HepG2 (cell line): ENCODE measurements around the gene RPL35. TPM values are rescaled to one million over a fixed set of nuclear protein-coding genes. Genes with fewer than 3 reads are reported as not detected.

Experiments used
- BHLHE40 ChIP-seq: IDR thresholded peaks from 2 replicates; pipeline ENCODE4 v1.6.1; 2011; ENCODE audit warnings: low read length, improper control_type of control experiment
- CHD2 ChIP-seq: IDR thresholded peaks from 2 replicates; pipeline ENCODE4 v1.6.1; 2011; ENCODE audit warnings: low read depth, low read length, improper control_type of control experiment
- HMG20A ChIP-seq: IDR thresholded peaks from 2 replicates; pipeline ENCODE4 v1.6.1; 2016; ENCODE audit warnings: borderline replicate concordance
- HMG20B ChIP-seq: conservative IDR thresholded peaks from 2 replicates; pipeline ENCODE4 v1.6.1; 2016; ENCODE audit warnings: missing genetic modification reagents, missing compliant biosample characterization
- KAT2B ChIP-seq: fragments of 150-350 bp; IDR thresholded peaks from 2 replicates; pipeline ENCODE4 v1.6.1; 2014; ENCODE audit warnings: low read depth, low read length, borderline replicate concordance
- KDM3A ChIP-seq: IDR thresholded peaks from 2 replicates; pipeline ENCODE4 v1.6.1; 2018; ENCODE audit warnings: low read depth, missing compliant biosample characterization
- LCORL ChIP-seq, 2 experiments: fragments of 450-650 bp in 1 of 2; sonication (generic) in 1 of 2; formaldehyde crosslinking in 1 of 2; IDR thresholded peaks; 2 replicates each; pipeline versions ENCODE4 v1.5.0 to v1.6.1; 2017 to 2020; ENCODE audit warnings: antibody characterized with exemption in 1 of 2, missing genetic modification reagents in 1 of 2
- NCOA1 ChIP-seq: sonication (generic); formaldehyde crosslinking; IDR thresholded peaks from 2 replicates; pipeline ENCODE4 v1.9.0; 2021; ENCODE audit warnings: missing genetic modification reagents
- PHB2 ChIP-seq: fragments of 450-650 bp; IDR thresholded peaks from 2 replicates; pipeline ENCODE4 v1.6.1; 2018; ENCODE audit not compliant: partially characterized antibody
- PLRG1 ChIP-seq: fragments of 450-650 bp; conservative IDR thresholded peaks from 2 replicates; pipeline ENCODE4 v1.6.1; 2016
- POLR2AphosphoS5 ChIP-seq: IDR thresholded peaks from 2 replicates; pipeline ENCODE4 v1.6.1; 2012; ENCODE audit warnings: low read depth, low read length
- SRY ChIP-seq: sonication (generic); formaldehyde crosslinking; IDR thresholded peaks from 2 replicates; pipeline ENCODE4 v1.8.0; 2022; ENCODE audit warnings: mild to moderate bottlenecking, missing genetic modification reagents
- SSRP1 ChIP-seq: IDR thresholded peaks from 2 replicates; pipeline ENCODE4 v1.6.1; 2016; ENCODE audit warnings: control low read depth
- TAF1 ChIP-seq: sonication (generic); formaldehyde crosslinking; IDR thresholded peaks from 2 replicates; pipeline ENCODE4 v1.4.0; 2020; ENCODE audit warnings: missing genetic modification reagents
- TEAD2 ChIP-seq: sonication (generic); formaldehyde crosslinking; IDR thresholded peaks from 2 replicates; pipeline ENCODE4 v1.9.0; 2021; ENCODE audit warnings: missing genetic modification reagents
- ZKSCAN8 ChIP-seq: IDR thresholded peaks from 2 replicates; pipeline ENCODE4 v1.6.1; 2016; ENCODE audit warnings: borderline replicate concordance, missing genetic modification reagents, missing compliant biosample characterization
- ZNF276 ChIP-seq: sonication (generic); formaldehyde crosslinking; IDR thresholded peaks from 2 replicates; pipeline ENCODE4 v1.4.0; 2020; ENCODE audit warnings: mild to moderate bottlenecking, low read depth, missing genetic modification reagents
- ZNF549 ChIP-seq: sonication (generic); formaldehyde crosslinking; IDR thresholded peaks from 2 replicates; pipeline ENCODE4 v1.5.0; 2020; ENCODE audit warnings: missing genetic modification reagents
- ZNF569 ChIP-seq: sonication (generic); formaldehyde crosslinking; IDR thresholded peaks from 2 replicates; pipeline ENCODE4 v1.5.0; 2020; ENCODE audit warnings: mild to moderate bottlenecking, missing genetic modification reagents, moderate library complexity, borderline replicate concordance
- ZNF646 ChIP-seq: sonication (generic); formaldehyde crosslinking; IDR thresholded peaks from 2 replicates; pipeline ENCODE4 v1.9.0; 2021; ENCODE audit warnings: mild to moderate bottlenecking, missing genetic modification reagents
- ZNF772 ChIP-seq: sonication (generic); formaldehyde crosslinking; IDR thresholded peaks from 2 replicates; pipeline ENCODE4 v1.5.0; 2020; ENCODE audit warnings: mild to moderate bottlenecking, missing genetic modification reagents
- ZSCAN22 ChIP-seq: sonication (generic); formaldehyde crosslinking; IDR thresholded peaks from 2 replicates; pipeline ENCODE4 v1.4.0; 2020; ENCODE audit warnings: mild to moderate bottlenecking, missing genetic modification reagents
- polyA plus RNA-seq, 8 experiments: library from polyadenylated mRNA; depleted of rRNA in 3 of 8; stranded (reverse) in 7 of 8; unstranded in 1 of 8; fragments of >200 nt; fragmentation: Illumina TruSeq in 4 of 8; extraction: Trizol in 4 of 8; gene quantifications; 2 replicates each; pipeline versions ENCODE4 v1.2.1 to v1.2.3, GENCODE V29; 2011 to 2016; ENCODE audit warnings: low read depth in 4 of 8, missing spikeins in 1 of 8, mixed read lengths in 1 of 8; ENCODE audit not compliant: insufficient read depth in 1 of 8
- total RNA-seq, 5 experiments: library from RNA; depleted of rRNA; stranded (reverse); fragments of >200 nt; fragmentation: Illumina TruSeq; extraction: Trizol; gene quantifications; 2 replicates each; pipeline ENCODE4 v1.2.3, GENCODE V29; 2016; ENCODE audit warnings: low read depth in 1 of 5
- TF ChIP-seq, protein P1 (sequence below): sonication (generic); formaldehyde crosslinking; conservative IDR thresholded peaks from 2 replicates; pipeline ENCODE4 v1.4.0; 2020; ENCODE audit warnings: missing genetic modification reagents

Gene RPL35
- total and polyA plus RNA-seq, 2 of the 13 experiments (the other 11 are each of a cell fraction or from before 2014, with no cell fraction given) = 2,153 to 2,935 TPM

GRCh38 chr9:124852829-124853531, 8.8 kb downstream of the RPL35 start, which contains the start of gene WDR38 (continued):
- TF ChIP-seq ZNF646 (CRISPR knock-in tag) = no peak
- TF ChIP-seq TEAD2 = no peak
- TF ChIP-seq NCOA1 (CRISPR knock-in tag) = no peak
- TF ChIP-seq POLR2AphosphoS5 = no peak
- no peak for TF ChIP-seq KAT2B
- no peak for TF ChIP-seq ZNF772 (CRISPR knock-in tag)
- no peak for TF ChIP-seq PLRG1
- TF ChIP-seq TAF1 (CRISPR knock-in tag) = no peak
- no peak for TF ChIP-seq HMG20A (CRISPR knock-in tag)
- no peak for TF ChIP-seq ZNF276 (CRISPR knock-in tag)
- no peak; the same call in 1 of the 2 replicates for TF ChIP-seq SSRP1 (CRISPR knock-in tag)
- TF ChIP-seq HMG20B = no peak
- peak; percentile 88 for TF ChIP-seq KDM3A (CRISPR knock-in tag)
- TF ChIP-seq CHD2 = peak; percentile 37; the same call in 1 of the 2 replicates
- TF ChIP-seq ZNF549 (CRISPR knock-in tag) = no peak
- TF ChIP-seq ZKSCAN8 (CRISPR knock-in tag) = no peak
- no peak for TF ChIP-seq LCORL (IDR thresholded peaks at IDR 0.05)
- peak; percentile 79; the same call in 1 of the 2 replicates for TF ChIP-seq LCORL (CRISPR knock-in tag; IDR thresholded peaks at IDR 0.05)
- TF ChIP-seq ZSCAN22 (CRISPR knock-in tag) = no peak
- 0 out of 2 replicates have a peak, but pooled peaks have one; percentile 47 for TF ChIP-seq SRY (CRISPR knock-in tag)
- TF ChIP-seq, protein P1, sequence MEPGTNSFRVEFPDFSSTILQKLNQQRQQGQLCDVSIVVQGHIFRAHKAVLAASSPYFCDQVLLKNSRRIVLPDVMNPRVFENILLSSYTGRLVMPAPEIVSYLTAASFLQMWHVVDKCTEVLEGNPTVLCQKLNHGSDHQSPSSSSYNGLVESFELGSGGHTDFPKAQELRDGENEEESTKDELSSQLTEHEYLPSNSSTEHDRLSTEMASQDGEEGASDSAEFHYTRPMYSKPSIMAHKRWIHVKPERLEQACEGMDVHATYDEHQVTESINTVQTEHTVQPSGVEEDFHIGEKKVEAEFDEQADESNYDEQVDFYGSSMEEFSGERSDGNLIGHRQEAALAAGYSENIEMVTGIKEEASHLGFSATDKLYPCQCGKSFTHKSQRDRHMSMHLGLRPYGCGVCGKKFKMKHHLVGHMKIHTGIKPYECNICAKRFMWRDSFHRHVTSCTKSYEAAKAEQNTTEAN (CRISPR knock-in tag) = no peak
- no peak for TF ChIP-seq ZNF569 (CRISPR knock-in tag)
- no peak; the same call in 1 of the 2 replicates for TF ChIP-seq BHLHE40
- TF ChIP-seq PHB2 = no peak
